H1 (cell line): ENCODE measurements around the gene THAP11. TPM values are rescaled to one million over a fixed set of nuclear protein-coding genes. Genes with fewer than 3 reads are reported as not detected.

ENCODE experiments used
- ATF3 ChIP-seq: IDR thresholded peaks from 2 replicates; pipeline ENCODE4 v1.6.1; 2011; ENCODE audit warnings: low read depth, mild to moderate bottlenecking, low read length; ENCODE audit not compliant: insufficient read depth
- BCL11A ChIP-seq, 2 experiments: IDR thresholded peaks; one replicate each; pipeline ENCODE4 v1.6.1; 2011; ENCODE audit warnings: low read depth in 2 of 2, low read length in 2 of 2, mild to moderate bottlenecking in 2 of 2
- CHD1 ChIP-seq: IDR thresholded peaks from 2 replicates; pipeline ENCODE4 v1.6.1; 2012; ENCODE audit warnings: low read depth, low read length, improper control_type of control experiment
- CREB1 ChIP-seq: IDR thresholded peaks from 2 replicates; pipeline ENCODE4 v1.6.1; 2012; ENCODE audit warnings: inconsistent platforms
- E2F6 ChIP-seq: IDR thresholded peaks from 2 replicates; pipeline ENCODE4 v1.6.1; 2012; ENCODE audit warnings: inconsistent platforms
- HDAC2 ChIP-seq, 2 experiments: fragments of 300-600 bp in 1 of 2; sonication (generic) in 1 of 2; IDR thresholded peaks; 2 replicates each; pipeline ENCODE4 v1.6.1; 2011 to 2012; ENCODE audit warnings: low read depth in 2 of 2, low read length in 2 of 2, mild to moderate bottlenecking in 2 of 2, moderate library complexity in 2 of 2, borderline replicate concordance in 1 of 2, inconsistent platforms in 1 of 2
- KDM4A ChIP-seq: IDR thresholded peaks from one replicate; pipeline ENCODE4 v1.7.1; 2012; ENCODE audit warnings: low read depth, mild to moderate bottlenecking, moderate library complexity, low read length, inconsistent platforms; ENCODE audit not compliant: severe bottlenecking
- MAX ChIP-seq: IDR thresholded peaks from 2 replicates; pipeline ENCODE4 v1.6.1; 2012; ENCODE audit warnings: inconsistent platforms
- POLR2A ChIP-seq, 2 experiments: IDR thresholded peaks; 1 replicate in 1 of 2; 2 replicates in 1 of 2; pipeline ENCODE4 v1.6.1; 2011; ENCODE audit warnings: low read depth in 2 of 2, low read length in 2 of 2, mild to moderate bottlenecking in 2 of 2; ENCODE audit errors: control extremely low read depth in 1 of 2
- RAD21 ChIP-seq, 2 experiments: IDR thresholded peaks in 1 of 2; conservative IDR thresholded peaks in 1 of 2; 2 replicates each; pipeline ENCODE4 v1.6.1; 2011; ENCODE audit warnings: low read depth in 2 of 2, low read length in 2 of 2, improper control_type of control experiment in 1 of 2, inconsistent platforms in 1 of 2, mild to moderate bottlenecking in 1 of 2, moderate library complexity in 1 of 2
- RNF2 ChIP-seq: fragments of 200-900, 300-1000 bp; sonication (generic); IDR thresholded peaks from 2 replicates; pipeline ENCODE4 v1.7.1; 2016; ENCODE audit warnings: borderline replicate concordance, low read depth, mild to moderate bottlenecking, antibody characterized with exemption, low read length; ENCODE audit not compliant: poor library complexity, severe bottlenecking; ENCODE audit errors: missing control alignments
- RXRA ChIP-seq: IDR thresholded peaks from 2 replicates; pipeline ENCODE4 v1.6.1; 2011; ENCODE audit warnings: low read depth, mild to moderate bottlenecking, low read length, moderate library complexity; ENCODE audit not compliant: insufficient read depth
- SP1 ChIP-seq: IDR thresholded peaks from 2 replicates; pipeline ENCODE4 v1.6.1; 2011; ENCODE audit warnings: low read depth, low read length
- SRF ChIP-seq: IDR thresholded peaks from 2 replicates; pipeline ENCODE4 v1.6.1; 2011; ENCODE audit warnings: mild to moderate bottlenecking, low read depth, low read length, moderate library complexity
- SUZ12 ChIP-seq: fragments of 200-600 bp; sonication (generic); IDR thresholded peaks from 2 replicates; pipeline ENCODE4 v1.6.1; 2012; ENCODE audit warnings: mild to moderate bottlenecking, inconsistent platforms, low read length, moderate library complexity, mixed read lengths
- TAF1 ChIP-seq: IDR thresholded peaks from 2 replicates; pipeline ENCODE4 v1.6.1; 2011; ENCODE audit warnings: mild to moderate bottlenecking, low read depth, low read length
- TBP ChIP-seq: IDR thresholded peaks from 2 replicates; pipeline ENCODE4 v1.6.1; 2011; ENCODE audit warnings: low read depth, low read length, improper control_type of control experiment
- TCF12 ChIP-seq: IDR thresholded peaks from 2 replicates; pipeline ENCODE4 v1.6.1; 2011; ENCODE audit warnings: low read depth, mild to moderate bottlenecking, low read length
- TEAD4 ChIP-seq: IDR thresholded peaks from 2 replicates; pipeline ENCODE4 v1.6.1; 2012; ENCODE audit warnings: low read depth, low read length, inconsistent platforms, mixed read lengths
- YY1 ChIP-seq: IDR thresholded peaks from 2 replicates; pipeline ENCODE4 v1.6.1; 2011; ENCODE audit warnings: low read depth, mild to moderate bottlenecking, low read length
- ZNF274 ChIP-seq: IDR thresholded peaks from 2 replicates; pipeline ENCODE4 v1.7.0; 2012; ENCODE audit warnings: low read length, borderline replicate concordance; ENCODE audit errors: extremely low read depth
- polyA plus RNA-seq, 7 experiments: library from polyadenylated mRNA; depleted of rRNA in 3 of 7; stranded (reverse) in 5 of 7; unstranded in 2 of 7; fragments of >200 nt in 5 of 7; fragments of 200-250 nt in 2 of 7; gene quantifications; 1 replicate in 5 of 7; 2 replicates in 1 of 7; 4 replicates in 1 of 7; pipeline versions ENCODE4 v1.2.1 to v1.2.3, GENCODE V29; 2011 to 2013; ENCODE audit warnings: missing spikeins in 2 of 7, mixed read lengths in 2 of 7
- total RNA-seq: library from RNA; stranded (reverse); fragmentation: NEBNext Ultra II Directional; extraction: Animal tissue kit (Norgen Biotek cat#: 25700); gene quantifications from 2 replicates; pipeline ENCODE4 v1.2.1, GENCODE V29; 2021

The THAP11 gene
- total and polyA plus RNA-seq, 2 of the 8 experiments (the other 6 are each of a cell fraction or from before 2014, with no cell fraction given), result 50.8 to 54.8 TPM

- peak; percentile 83 for TF ChIP-seq SP1
- TF ChIP-seq SRF, result no peak
- TF ChIP-seq CREB1, result peak; percentile 66
- TF ChIP-seq POLR2A (IDR thresholded peaks at IDR 0.05; ENCODE audit: control extremely low read depth in 1 of 2, low read depth in 2 of 2, low read length in 2 of 2), result peak; percentile 60 to 93
- peak; percentile 74 for TF ChIP-seq KDM4A
- peak; percentile 95 for TF ChIP-seq TBP
- TF ChIP-seq CHD1, result no peak
- no peak for TF ChIP-seq ZNF274
- TF ChIP-seq RXRA, result no peak
- peak; percentile 53; the same call in 1 of the 2 replicates for TF ChIP-seq ATF3
- no peak for TF ChIP-seq BCL11A (IDR thresholded peaks at IDR 0.05; ENCODE audit: low read depth in 2 of 2, low read length in 2 of 2)
- TF ChIP-seq MAX, result peak; percentile 24; the same call in 1 of the 2 replicates
- no peak for TF ChIP-seq TCF12
- TF ChIP-seq HDAC2 (IDR thresholded peaks at IDR 0.05; ENCODE audit: borderline replicate concordance in 1 of 2, low read depth in 2 of 2, low read length in 2 of 2), result no peak; a peak in 1 of 4 replicates
- TF ChIP-seq TAF1, result peak; percentile 99
- TF ChIP-seq YY1, result peak; percentile 96
- TF ChIP-seq TEAD4, result peak; percentile 3; the same call in 1 of the 2 replicates
- TF ChIP-seq E2F6, result no peak
- no peak for TF ChIP-seq RAD21 (IDR thresholded peaks at IDR 0.05 in 1 of 2, conservative IDR thresholded peaks at IDR 0.05 in 1 of 2; ENCODE audit: low read depth in 2 of 2, low read length in 2 of 2)
- no peak for TF ChIP-seq SUZ12
- TF ChIP-seq RNF2, result no peak
Observed at GRCh38 chr16:67806428-67807147, 35.5 kb upstream of the THAP11 start, which contains the start of the genes RANBP10 and TSNAXIP1 (continued).
